ENCODE measurements around the gene MDC1. TPM values are rescaled to one million over a fixed set of nuclear protein-coding genes. Genes with fewer than 3 reads are reported as not detected.
"Not testable (repeated sequence)": the region's sequence is repeated elsewhere in the genome, so short reads cannot be mapped to it uniquely, and the experiment has no call there.

MDC1 gene
- total RNA-seq, 1 donor from 2014 or later: 58.5 TPM

DNA sequence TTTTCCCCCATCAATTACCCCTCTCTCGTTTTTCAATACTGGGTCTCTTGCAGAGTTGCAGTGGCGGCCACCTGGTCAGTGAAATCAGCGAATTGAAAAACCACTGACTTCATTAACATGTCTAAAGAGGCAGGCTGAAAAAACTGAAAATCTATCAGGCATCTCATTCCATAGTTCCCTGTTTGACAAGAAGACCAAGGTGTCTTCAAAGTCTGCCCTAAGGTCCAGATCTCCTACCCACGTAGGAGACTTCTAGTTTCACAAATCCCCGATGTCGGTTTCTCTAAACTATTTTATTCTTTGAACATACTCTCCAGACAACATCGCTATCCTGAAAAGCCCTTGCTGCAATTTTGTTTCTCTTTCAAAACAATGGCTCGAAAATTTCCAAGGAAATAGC is 2.3 kb upstream of the MDC1 start:
- peaks cover 43% of the 10 kb centered on the region for H3K4me1 Mint-ChIP-seq (ENCODE audit: low read depth)
- TF ChIP-seq, protein P1, sequence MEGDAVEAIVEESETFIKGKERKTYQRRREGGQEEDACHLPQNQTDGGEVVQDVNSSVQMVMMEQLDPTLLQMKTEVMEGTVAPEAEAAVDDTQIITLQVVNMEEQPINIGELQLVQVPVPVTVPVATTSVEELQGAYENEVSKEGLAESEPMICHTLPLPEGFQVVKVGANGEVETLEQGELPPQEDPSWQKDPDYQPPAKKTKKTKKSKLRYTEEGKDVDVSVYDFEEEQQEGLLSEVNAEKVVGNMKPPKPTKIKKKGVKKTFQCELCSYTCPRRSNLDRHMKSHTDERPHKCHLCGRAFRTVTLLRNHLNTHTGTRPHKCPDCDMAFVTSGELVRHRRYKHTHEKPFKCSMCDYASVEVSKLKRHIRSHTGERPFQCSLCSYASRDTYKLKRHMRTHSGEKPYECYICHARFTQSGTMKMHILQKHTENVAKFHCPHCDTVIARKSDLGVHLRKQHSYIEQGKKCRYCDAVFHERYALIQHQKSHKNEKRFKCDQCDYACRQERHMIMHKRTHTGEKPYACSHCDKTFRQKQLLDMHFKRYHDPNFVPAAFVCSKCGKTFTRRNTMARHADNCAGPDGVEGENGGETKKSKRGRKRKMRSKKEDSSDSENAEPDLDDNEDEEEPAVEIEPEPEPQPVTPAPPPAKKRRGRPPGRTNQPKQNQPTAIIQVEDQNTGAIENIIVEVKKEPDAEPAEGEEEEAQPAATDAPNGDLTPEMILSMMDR (IDR thresholded peaks at IDR 0.05; ENCODE audit: unreplicated experiment): no peak
- H3K9me3 Mint-ChIP-seq (ENCODE audit: low read depth): peaks cover 3% of the 10 kb centered on the region
- H3K27ac Mint-ChIP-seq: peak overlapping the region; percentile 98
- no peaks in the 10 kb centered on the region for H3K27me3 Mint-ChIP-seq
- peaks cover 32% of the 10 kb centered on the region for H3K36me3 Mint-ChIP-seq (ENCODE audit: insufficient read depth)
- DNase-seq (ENCODE audit: low spot score, unreplicated experiment): no peak
- H3K4me3 Mint-ChIP-seq (ENCODE audit: low read depth): peak overlapping the region; percentile 99

- DNase-seq (ENCODE audit: low spot score, unreplicated experiment); H3K27me3 Mint-ChIP-seq; H3K9me3 Mint-ChIP-seq (ENCODE audit: low read depth): not testable (repeated sequence)
- H3K4me1 Mint-ChIP-seq (ENCODE audit: low read depth): peaks cover 32% of the 10 kb centered on the region
- H3K36me3 Mint-ChIP-seq (ENCODE audit: insufficient read depth): peaks cover 31% of the 10 kb centered on the region
- H3K27ac Mint-ChIP-seq: peak overlapping the region; percentile 99
- peak overlapping the region; percentile 99 for H3K4me3 Mint-ChIP-seq (ENCODE audit: low read depth)
Observed at GRCh38 chr6:30717845-30718720, 1.0 kb upstream of the MDC1 start.

DNA sequence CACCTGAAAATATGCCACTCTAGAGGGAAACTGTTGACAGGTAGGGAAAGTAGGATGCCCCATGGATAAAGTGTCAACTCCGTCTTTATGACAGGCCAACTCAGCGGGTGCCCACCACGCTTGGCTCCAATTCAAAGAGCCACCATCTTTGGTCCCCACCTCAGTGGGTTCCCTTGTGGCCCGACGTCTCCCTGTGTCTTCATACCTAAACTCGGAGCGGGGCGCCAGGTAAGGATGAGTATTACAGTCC is 277 bp downstream of the MDC1 start:
- H3K4me1 Mint-ChIP-seq (ENCODE audit: low read depth): peaks cover 26% of the 10 kb centered on the region
- TF ChIP-seq, protein P1 (IDR thresholded peaks at IDR 0.05; ENCODE audit: unreplicated experiment): no peak
- peak overlapping the region; percentile 99 for H3K27ac Mint-ChIP-seq
- peak overlapping the region; percentile 99 for H3K4me3 Mint-ChIP-seq (ENCODE audit: low read depth)
- peaks cover 3% of the 10 kb centered on the region for H3K9me3 Mint-ChIP-seq (ENCODE audit: low read depth)
- peaks cover 32% of the 10 kb centered on the region for H3K36me3 Mint-ChIP-seq (ENCODE audit: insufficient read depth)
- H3K27me3 Mint-ChIP-seq: no peaks in the 10 kb centered on the region
- DNase-seq (ENCODE audit: low spot score, unreplicated experiment): no peak

GRCh38 chr6:30714263-30714662 is 2.8 kb downstream of the MDC1 start:
- Mint-ChIP-seq H3K36me3 (ENCODE audit: insufficient read depth) (peaks cover 31% of the 10 kb centered on the region), H3K27ac (no peak overlapping the region), H3K9me3 (ENCODE audit: low read depth) (peaks cover 3% of the 10 kb centered on the region), H3K27me3 (no peaks in the 10 kb centered on the region), H3K4me3 (ENCODE audit: low read depth) (no peak overlapping the region), H3K4me1 (ENCODE audit: low read depth) (peaks cover 20% of the 10 kb centered on the region)
- TF ChIP-seq, protein P1 (IDR thresholded peaks at IDR 0.05; ENCODE audit: unreplicated experiment): no peak
- no peak for DNase-seq (ENCODE audit: low spot score, unreplicated experiment)

DNA sequence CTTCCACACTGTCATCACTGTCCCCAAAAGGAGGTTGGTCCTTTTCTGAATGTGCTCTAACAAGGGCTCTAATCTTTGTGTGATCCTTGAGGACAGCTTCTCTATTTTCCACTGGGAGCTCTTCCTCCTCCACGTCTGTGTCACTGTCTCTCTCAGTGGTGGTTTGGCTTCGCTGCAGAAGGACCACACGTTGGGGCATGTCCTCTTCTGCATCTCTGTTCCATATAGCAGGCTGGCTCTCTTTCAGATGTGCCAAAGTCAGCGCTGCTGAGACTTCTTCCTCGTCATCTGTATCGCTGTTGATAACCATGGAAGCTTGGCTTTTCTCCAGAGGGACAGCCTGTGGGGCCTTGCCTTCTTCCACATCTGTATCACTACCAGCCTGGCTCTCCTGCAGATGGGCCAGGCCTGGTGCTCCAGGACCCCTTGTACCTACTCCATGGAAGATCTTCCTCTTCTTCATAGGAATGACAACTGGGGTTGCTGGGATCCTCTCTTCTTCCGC is 4.6 kb downstream of the MDC1 start:
- no peak overlapping the region for H3K4me3 Mint-ChIP-seq (ENCODE audit: low read depth)
- H3K27ac Mint-ChIP-seq: no peak overlapping the region
- DNase-seq (ENCODE audit: low spot score, unreplicated experiment): no peak
- TF ChIP-seq, protein P1 (IDR thresholded peaks at IDR 0.05; ENCODE audit: unreplicated experiment): no peak
- peaks cover 31% of the 10 kb centered on the region for H3K36me3 Mint-ChIP-seq (ENCODE audit: insufficient read depth)
- peaks cover 11% of the 10 kb centered on the region for H3K4me1 Mint-ChIP-seq (ENCODE audit: low read depth)
- H3K9me3 Mint-ChIP-seq (ENCODE audit: low read depth): peaks cover under 1% of the 10 kb centered on the region
- no peaks in the 10 kb centered on the region for H3K27me3 Mint-ChIP-seq

Measured in progenitor cell of endocrine pancreas (in vitro differentiated cells).